A673 (cell line): ENCODE results near the gene SFXN5.

Source experiments
- EZH2 ChIP-seq: fragments of 200-600 bp; sonication (generic); IDR thresholded peaks from 2 replicates; pipeline ENCODE4 v1.6.1; 2017; ENCODE audit warnings: borderline replicate concordance, low read depth, mild to moderate bottlenecking, mixed read lengths, antibody characterized with exemption, low read length; ENCODE audit not compliant: poor library complexity, severe bottlenecking
- TF ChIP-seq, protein P1 (sequence below): fragments of 300-800, 200-600 bp; sonication (generic); conservative IDR thresholded peaks from 2 replicates; pipeline ENCODE4 v1.5.1; 2017; ENCODE audit warnings: low read depth, mild to moderate bottlenecking, antibody characterized with exemption, low read length, moderate library complexity, mixed read lengths

DNA sequence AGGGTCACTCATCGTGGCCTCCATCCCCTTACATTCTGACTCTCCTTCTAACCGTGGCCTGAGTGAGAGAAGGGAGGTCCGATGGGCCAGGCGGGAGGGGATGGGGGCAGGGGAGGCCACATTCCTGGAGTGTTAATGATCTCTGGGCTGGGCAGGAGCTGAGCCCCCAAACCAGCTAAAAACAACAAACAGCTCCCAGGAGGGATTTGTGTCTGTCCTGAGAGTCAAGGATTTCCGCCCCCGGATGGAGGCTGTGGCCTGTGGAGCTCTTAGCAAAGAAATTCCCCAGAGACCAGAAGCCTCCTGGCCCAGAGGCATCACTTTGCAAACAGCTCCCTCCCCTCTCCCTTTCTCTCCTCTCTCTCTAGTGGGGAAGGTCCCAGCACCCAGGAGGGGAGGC lies 130.7 kb downstream of the SFXN5 start:
- TF ChIP-seq, protein P1, sequence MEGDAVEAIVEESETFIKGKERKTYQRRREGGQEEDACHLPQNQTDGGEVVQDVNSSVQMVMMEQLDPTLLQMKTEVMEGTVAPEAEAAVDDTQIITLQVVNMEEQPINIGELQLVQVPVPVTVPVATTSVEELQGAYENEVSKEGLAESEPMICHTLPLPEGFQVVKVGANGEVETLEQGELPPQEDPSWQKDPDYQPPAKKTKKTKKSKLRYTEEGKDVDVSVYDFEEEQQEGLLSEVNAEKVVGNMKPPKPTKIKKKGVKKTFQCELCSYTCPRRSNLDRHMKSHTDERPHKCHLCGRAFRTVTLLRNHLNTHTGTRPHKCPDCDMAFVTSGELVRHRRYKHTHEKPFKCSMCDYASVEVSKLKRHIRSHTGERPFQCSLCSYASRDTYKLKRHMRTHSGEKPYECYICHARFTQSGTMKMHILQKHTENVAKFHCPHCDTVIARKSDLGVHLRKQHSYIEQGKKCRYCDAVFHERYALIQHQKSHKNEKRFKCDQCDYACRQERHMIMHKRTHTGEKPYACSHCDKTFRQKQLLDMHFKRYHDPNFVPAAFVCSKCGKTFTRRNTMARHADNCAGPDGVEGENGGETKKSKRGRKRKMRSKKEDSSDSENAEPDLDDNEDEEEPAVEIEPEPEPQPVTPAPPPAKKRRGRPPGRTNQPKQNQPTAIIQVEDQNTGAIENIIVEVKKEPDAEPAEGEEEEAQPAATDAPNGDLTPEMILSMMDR = no peak
- TF ChIP-seq EZH2 = no peak
